Ishikawa (cell line): ENCODE results near the gene BSG.
A peak's percentile ranks its signal among the peaks of the same experiment; 100 is the strongest.

Experiments used
- EP300 ChIP-seq: IDR thresholded peaks from 2 replicates; pipeline ENCODE4 v1.6.1; 2012; ENCODE audit warnings: borderline replicate concordance
- MAX ChIP-seq: IDR thresholded peaks from 2 replicates; pipeline ENCODE4 v1.6.1; 2012
- TCF12 ChIP-seq: IDR thresholded peaks from 2 replicates; pipeline ENCODE4 v1.6.1; 2012; ENCODE audit warnings: low read depth
- YY1 ChIP-seq: IDR thresholded peaks from 2 replicates; pipeline ENCODE4 v1.6.1; 2012; ENCODE audit warnings: low read depth

BSG gene

DNA sequence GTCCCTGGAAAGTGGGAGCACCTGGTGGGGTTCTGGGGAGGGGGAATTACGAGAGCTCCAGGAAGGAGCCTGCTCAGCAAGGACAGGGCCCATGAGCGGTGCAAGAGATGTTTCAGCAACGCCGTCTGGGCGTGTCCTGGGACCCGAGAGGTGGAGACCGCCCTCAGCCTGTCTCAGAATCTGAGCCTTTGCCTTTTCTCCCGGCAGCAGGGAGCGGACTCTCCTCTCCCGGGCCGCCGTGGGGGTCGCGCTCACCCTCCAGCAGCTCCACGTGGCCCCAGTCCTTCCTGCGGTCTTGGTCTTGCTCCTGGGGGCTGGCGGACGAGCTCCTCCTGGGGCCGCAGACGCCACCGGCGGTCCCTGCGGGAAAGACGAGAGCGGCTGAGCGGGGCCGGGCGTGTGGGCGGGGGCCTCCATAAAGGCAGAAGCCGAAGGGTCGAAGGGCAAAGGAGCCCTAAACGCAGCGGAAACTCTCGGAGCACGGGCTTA is 60.2 kb downstream of the BSG start:
- TF ChIP-seq TCF12 (no peak; the same call in 1 of the 2 replicates), EP300 (no peak), YY1 (no peak), MAX (peak; percentile 43; the same call in 1 of the 2 replicates)
